Stimulated activated CD8-positive, alpha-beta memory T cell treated with anti-CD3 and anti-CD28 coated beads, Interleukin-7, amount 100 ng/mL, for 4 hours (primary cell): ENCODE results near the gene ZNF782.
"Not testable (repeated sequence)": the region's sequence is repeated elsewhere in the genome, so short reads cannot be mapped to it uniquely, and the experiment has no call there.

Experiments
- DNase-seq, 2 donors: peaks; one replicate each; pipeline ENCODE4 v3.0.0-alpha.2; 2020; ENCODE audit warnings: low read depth in 2 of 2

Gene ZNF782

GRCh38 chr9:96854651-96855273 is 448 bp upstream of the ZNF782 start:
- DNase-seq, result no peak

- no peak for DNase-seq
Measured at GRCh38 chr9:96852676-96853075, 1.6 kb downstream of the ZNF782 start.

GRCh38 chr9:96844040-96844439 is 10.3 kb downstream of the ZNF782 start:
- DNase-seq, result no peak

- no peak for DNase-seq
Measured at GRCh38 chr9:96818533-96818932, 35.8 kb downstream of the ZNF782 start.

GRCh38 chr9:96817973-96818372 is 36.3 kb downstream of the ZNF782 start:
- no peak for DNase-seq

GRCh38 chr9:96813607-96814006 is 40.7 kb downstream of the ZNF782 start:
- no peak for DNase-seq

GRCh38 chr9:96798959-96799358 is 55.4 kb downstream of the ZNF782 start:
- not testable (repeated sequence) for DNase-seq

GRCh38 chr9:96784021-96784420 is 70.3 kb downstream of the ZNF782 start:
- DNase-seq, result no peak

- no peak for DNase-seq
Measured at GRCh38 chr9:96782235-96782634, 72.1 kb downstream of the ZNF782 start.

- DNase-seq, result no peak
Measured at GRCh38 chr9:96781552-96781951, 72.8 kb downstream of the ZNF782 start.

- no peak for DNase-seq
Measured at GRCh38 chr9:96779089-96779488, 75.2 kb downstream of the ZNF782 start.

- no peak for DNase-seq
Measured at GRCh38 chr9:96777426-96777864, 76.9 kb downstream of the ZNF782 start.

GRCh38 chr9:96771124-96771523 is 83.2 kb downstream of the ZNF782 start:
- no peak for DNase-seq

- DNase-seq, result no peak
Measured at GRCh38 chr9:96769989-96770388, 84.3 kb downstream of the ZNF782 start.
